ENCODE results near the gene MITD1.
"Not testable (repeated sequence)": the region's sequence is repeated elsewhere in the genome, so short reads cannot be mapped to it uniquely, and the experiment has no call there.

The MITD1 gene

GRCh38 chr2:99154643-99155536, 26.0 kb downstream of the MITD1 start, which contains the start of the genes LIPT1 and TSGA10:
Gene LIPT1 (plus strand): TSS chr2:99154967. CDS start chr2:99161958, 6,991 bp downstream.
Gene TSGA10 (minus strand): TSS chr2:99154942. CDS start chr2:99109439, 45,503 bp downstream.
- peak; percentile 83 for DNase-seq

- no peak for DNase-seq
Observed at GRCh38 chr2:99153921-99154604, 26.8 kb downstream of the MITD1 start.

GRCh38 chr2:99152199-99152895, 28.5 kb downstream of the MITD1 start:
- DNase-seq, result no peak

- peak; percentile 24 for DNase-seq
Observed at GRCh38 chr2:99150706-99151105, 30.2 kb downstream of the MITD1 start.

GRCh38 chr2:99141110-99142108, 39.4 kb downstream of the MITD1 start, which contains the start of gene C2orf15:
Gene C2orf15 (plus strand): TSS chr2:99141707. CDS start chr2:99150559, 8,852 bp downstream.
- peak; percentile 78 for DNase-seq

- no peak for DNase-seq
Observed at GRCh38 chr2:99140860-99141109, 40.1 kb downstream of the MITD1 start.

- DNase-seq, result peak; percentile 7
Observed at GRCh38 chr2:99140056-99140859, 40.6 kb downstream of the MITD1 start.

GRCh38 chr2:99139003-99139402, 41.9 kb downstream of the MITD1 start:
- no peak for DNase-seq

- not testable (repeated sequence) for DNase-seq
Observed at GRCh38 chr2:99135044-99135556, 45.8 kb downstream of the MITD1 start.

GRCh38 chr2:99127981-99128380, 52.9 kb downstream of the MITD1 start:
- DNase-seq, result no peak
